AG04449 (cell line): ENCODE measurements around the gene ISL2.

Experiments
- CTCF ChIA-PET: fragments of 350-600 bp; formaldehyde crosslinking; extraction: SDS; loops from one replicate; lab custom pipeline; 2021; ENCODE audit warnings: antibody characterized with exemption; lab: Yijun Ruan, JAX
- POLR2A ChIA-PET: fragments of 400-600, 350-600 bp; formaldehyde crosslinking; extraction: SDS; loops from one replicate; lab custom pipeline; 2020; ENCODE audit warnings: antibody characterized with exemption, inconsistent platforms; lab: Yijun Ruan, JAX
- DNase-seq: peaks from one replicate; pipeline ENCODE4 v3.0.0-alpha.2; 2010; ENCODE audit warnings: low read depth, low spot score
- H3K4me3 ChIP-seq: 2 replicates; pipeline ENCODE4 v1.5.1; 2011; ENCODE audit warnings: low read depth, mild to moderate bottlenecking, control low read depth, low read length
- CTCF ChIP-seq: IDR thresholded peaks from one replicate; pipeline ENCODE4 v1.5.1; 2011; ENCODE audit warnings: mild to moderate bottlenecking, moderate library complexity, low read length, control low read depth, inconsistent platforms; ENCODE audit not compliant: insufficient read depth; ENCODE audit errors: missing control alignments

The ISL2 gene

GRCh38 chr15:76325704-76326103 is 10.9 kb upstream of the ISL2 start:
- DNase-seq, result no peak
- TF ChIP-seq CTCF, result no peak
- no peak overlapping the region for H3K4me3 ChIP-seq
- ChIA-PET POLR2A (no interaction called here), CTCF (no interaction called here)

GRCh38 chr15:76327191-76328105 is 9.1 kb upstream of the ISL2 start:
- CTCF ChIA-PET, result interaction anchor here (1.3 to 5.5 kb wide), 4 partner anchors 9 to 142 kb away, joined by 3 to 47 read pairs (median 6); no protein-coding TSS in a partner anchor
- DNase-seq, result no peak
- POLR2A ChIA-PET, result no interaction called here

GRCh38 chr15:76328106-76328696 is 8.4 kb upstream of the ISL2 start:
- ChIA-PET POLR2A (no interaction called here), CTCF (interaction anchor here (1.3 to 5.5 kb wide), 5 partner anchors 10 to 142 kb away, joined by 3 to 47 read pairs (median 8); no protein-coding TSS in a partner anchor)
- H3K4me3 ChIP-seq, result no peak overlapping the region
- no peak for TF ChIP-seq CTCF
- no peak for DNase-seq

More at GRCh38 chr15:76327191-76328105, 9.1 kb upstream of the ISL2 start:
- no peak for TF ChIP-seq CTCF
- H3K4me3 ChIP-seq, result no peak overlapping the region

GRCh38 chr15:76328958-76329357 is 7.6 kb upstream of the ISL2 start:
- ChIA-PET POLR2A (no interaction called here), CTCF (interaction anchor here (1.4 to 5.5 kb wide), 11 partner anchors 11 to 170 kb away, joined by 3 to 47 read pairs (median 6); partner anchors contain the start of gene ETFA)
- no peak for TF ChIP-seq CTCF
- DNase-seq, result no peak
- H3K4me3 ChIP-seq, result no peak overlapping the region

- H3K4me3 ChIP-seq, result no peak overlapping the region
- no peak for DNase-seq
- CTCF ChIA-PET, result interaction anchor here (0.6 to 5.5 kb wide), 26 partner anchors 9 to 1222 kb away, joined by 3 to 47 read pairs (median 5); partner anchors contain the start of gene ETFA
- peak; percentile 76 for TF ChIP-seq CTCF
- POLR2A ChIA-PET, result no interaction called here
These were observed 6.4 kb upstream of the ISL2 start for GRCh38 chr15:76330080-76330680.

- POLR2A ChIA-PET, result no interaction called here
- H3K4me3 ChIP-seq, result no peak overlapping the region
- CTCF ChIA-PET, result interaction anchor here (0.9 to 5.5 kb wide), 5 partner anchors 8 to 164 kb away, joined by 3 to 47 read pairs (median 6); no protein-coding TSS in a partner anchor
- DNase-seq, result no peak
- TF ChIP-seq CTCF, result no peak
These were observed 3.8 kb upstream of the ISL2 start for GRCh38 chr15:76332796-76333195.
